Astrocyte of the spinal cord (primary cell): ENCODE data around the gene THBS1.
A peak's percentile ranks its signal among the peaks of the same experiment; 100 is the strongest.

Experiments
- DNase-seq: peaks from one replicate; pipeline ENCODE4 v3.0.0; 2011; ENCODE audit warnings: low read depth, low spot score
- H3K4me3 ChIP-seq: 2 replicates; pipeline ENCODE4 v1.5.1; 2011; ENCODE audit warnings: low read depth, mild to moderate bottlenecking, low read length, moderate library complexity
- in situ Hi-C: cut with HindIII; loops from 2 replicates; pipeline ENCODE4 v1.10.0; 2017; ENCODE audit warnings: low sequenced_read_pairs
- TF ChIP-seq, protein P1 (sequence below): IDR thresholded peaks from 2 replicates; pipeline ENCODE4 v1.5.1; 2012; ENCODE audit warnings: low read depth, mild to moderate bottlenecking, low read length, inconsistent platforms

Gene THBS1

DNA sequence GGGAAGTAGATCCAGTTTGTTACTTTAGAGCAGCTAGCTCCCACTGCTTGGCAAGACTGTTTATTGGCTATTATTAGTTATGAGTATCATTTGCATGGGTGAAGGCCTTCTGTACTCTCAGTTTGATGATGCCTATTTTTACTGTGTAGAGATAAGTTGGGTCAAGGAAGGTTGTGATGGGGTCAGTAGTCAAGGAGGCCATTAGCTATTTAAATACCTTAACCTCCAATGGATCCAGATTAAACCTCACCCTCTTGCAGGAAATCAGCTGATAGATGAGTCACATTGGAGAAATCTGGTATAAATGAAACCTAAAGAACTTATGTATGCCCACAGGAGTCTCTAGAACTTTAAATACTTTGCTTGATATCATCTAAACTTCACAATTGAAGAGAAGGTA lies 45.0 kb downstream of the THBS1 start:
- TF ChIP-seq, protein P1, sequence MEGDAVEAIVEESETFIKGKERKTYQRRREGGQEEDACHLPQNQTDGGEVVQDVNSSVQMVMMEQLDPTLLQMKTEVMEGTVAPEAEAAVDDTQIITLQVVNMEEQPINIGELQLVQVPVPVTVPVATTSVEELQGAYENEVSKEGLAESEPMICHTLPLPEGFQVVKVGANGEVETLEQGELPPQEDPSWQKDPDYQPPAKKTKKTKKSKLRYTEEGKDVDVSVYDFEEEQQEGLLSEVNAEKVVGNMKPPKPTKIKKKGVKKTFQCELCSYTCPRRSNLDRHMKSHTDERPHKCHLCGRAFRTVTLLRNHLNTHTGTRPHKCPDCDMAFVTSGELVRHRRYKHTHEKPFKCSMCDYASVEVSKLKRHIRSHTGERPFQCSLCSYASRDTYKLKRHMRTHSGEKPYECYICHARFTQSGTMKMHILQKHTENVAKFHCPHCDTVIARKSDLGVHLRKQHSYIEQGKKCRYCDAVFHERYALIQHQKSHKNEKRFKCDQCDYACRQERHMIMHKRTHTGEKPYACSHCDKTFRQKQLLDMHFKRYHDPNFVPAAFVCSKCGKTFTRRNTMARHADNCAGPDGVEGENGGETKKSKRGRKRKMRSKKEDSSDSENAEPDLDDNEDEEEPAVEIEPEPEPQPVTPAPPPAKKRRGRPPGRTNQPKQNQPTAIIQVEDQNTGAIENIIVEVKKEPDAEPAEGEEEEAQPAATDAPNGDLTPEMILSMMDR: no peak
- in situ Hi-C loops: no loop called here
- peak; percentile 42 for DNase-seq
- H3K4me3 ChIP-seq: no peak overlapping the region

DNA sequence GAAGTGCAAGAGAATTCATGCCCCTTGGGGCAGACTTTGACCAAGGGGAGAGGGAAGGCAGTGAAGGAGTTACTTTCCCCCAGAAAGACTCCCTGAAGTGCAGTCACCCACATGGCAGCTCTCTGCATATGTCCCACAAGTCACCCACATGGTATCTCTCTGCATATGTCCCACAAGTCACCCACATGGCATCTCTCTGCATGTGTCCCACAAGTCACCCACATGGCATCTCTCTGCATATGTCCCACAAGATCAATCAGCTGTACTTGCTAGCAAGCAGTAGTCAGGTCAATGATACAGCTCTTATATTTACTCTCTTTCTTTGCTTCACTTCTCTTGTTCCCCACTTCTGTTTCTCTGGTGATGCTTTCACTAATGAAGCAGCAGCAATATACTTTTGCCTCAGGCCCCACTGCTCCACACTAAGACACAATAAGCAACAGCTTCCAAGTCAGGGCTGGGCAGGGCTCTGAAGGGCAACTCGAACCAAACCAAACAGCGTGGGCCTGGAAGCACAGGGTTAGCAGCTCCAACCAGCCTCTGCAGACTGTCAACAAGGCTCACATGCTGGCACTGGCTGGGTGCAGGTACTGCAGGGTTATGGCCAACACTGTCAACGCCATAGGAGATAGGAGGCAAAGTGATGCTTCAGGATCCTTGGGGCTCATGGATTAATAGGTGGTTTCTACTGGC lies 46.7 kb downstream of the THBS1 start:
- no peak for DNase-seq
- TF ChIP-seq, protein P1: no peak
- H3K4me3 ChIP-seq: no peak overlapping the region
- in situ Hi-C loops: no loop called here

DNA sequence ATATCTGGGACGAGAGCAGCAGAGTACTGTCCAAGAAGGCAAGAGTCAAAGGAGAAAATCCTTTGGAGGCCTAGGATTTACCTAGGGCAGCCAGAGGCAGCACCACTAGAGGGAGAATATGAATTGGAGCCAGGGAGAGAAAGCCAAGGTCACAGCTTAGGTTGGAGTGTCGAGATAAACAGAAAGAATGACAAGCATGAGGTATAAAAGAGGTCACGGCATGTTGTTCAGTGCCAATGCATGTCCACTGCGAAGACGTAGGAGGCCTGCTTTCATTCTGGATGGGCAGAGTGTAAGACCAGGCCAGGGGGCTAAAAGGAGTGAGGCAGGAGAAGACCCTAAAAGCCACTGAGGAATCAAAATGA lies 47.2 kb downstream of the THBS1 start:
- in situ Hi-C loops: no loop called here
- DNase-seq: no peak
- no peak overlapping the region for H3K4me3 ChIP-seq
- TF ChIP-seq, protein P1: no peak

DNA sequence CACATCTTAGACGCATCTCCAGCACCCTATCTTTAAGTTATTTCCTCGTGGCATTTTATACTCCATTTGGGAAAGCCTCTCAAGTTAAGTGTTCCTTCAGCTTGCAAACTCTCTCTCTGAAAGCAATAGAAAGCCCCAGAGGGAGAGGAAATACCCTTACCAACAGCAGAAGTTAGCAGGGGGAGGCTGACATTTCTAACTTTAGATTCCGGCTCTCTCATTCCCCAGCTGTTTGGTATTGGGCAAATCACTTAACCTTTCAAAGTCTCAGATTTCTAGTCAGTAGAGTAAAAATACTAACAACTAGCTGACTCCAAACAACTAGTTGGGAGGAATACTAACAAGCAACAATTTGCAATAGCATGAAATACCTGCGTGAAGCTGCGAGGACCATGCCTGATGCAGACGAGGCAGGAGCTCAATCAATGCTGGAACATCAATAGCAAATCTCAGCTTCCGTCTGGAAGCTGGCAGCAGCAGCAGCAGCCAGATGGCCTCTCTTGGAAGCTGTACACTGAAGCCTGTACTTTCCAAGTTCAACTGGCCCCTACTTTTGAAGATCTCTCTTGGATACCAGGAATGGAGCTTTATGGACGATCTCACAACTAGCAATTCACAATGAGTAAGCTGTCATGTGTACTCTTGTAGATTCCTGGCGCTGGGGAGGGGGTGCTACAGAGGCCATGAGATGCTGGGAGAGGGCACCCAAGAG lies 47.8 kb downstream of the THBS1 start:
- no peak for DNase-seq
- H3K4me3 ChIP-seq: no peak overlapping the region
- TF ChIP-seq, protein P1: no peak
- in situ Hi-C loops: no loop called here

DNA sequence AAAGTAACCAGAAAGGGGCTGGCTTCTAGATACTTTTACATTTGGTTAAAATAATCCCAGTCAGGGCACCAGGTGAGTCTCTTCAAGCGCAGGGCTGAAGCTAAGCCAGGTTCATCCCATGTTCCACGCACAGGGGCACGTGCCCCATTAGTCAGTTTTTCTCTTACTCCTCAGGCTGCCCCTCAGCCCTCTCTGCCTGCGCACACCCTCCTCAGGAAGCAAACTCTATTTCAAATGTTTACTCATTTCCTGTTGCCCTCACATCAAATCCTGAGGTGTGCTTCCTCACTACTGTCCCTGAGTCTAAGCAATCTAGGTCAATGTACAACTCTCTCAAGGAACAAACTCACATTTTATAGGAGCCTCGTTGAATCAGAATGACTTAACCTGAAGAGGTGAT lies 48.5 kb downstream of the THBS1 start:
- TF ChIP-seq, protein P1: no peak
- peak; percentile 13 for DNase-seq
- in situ Hi-C loops: no loop called here

DNA sequence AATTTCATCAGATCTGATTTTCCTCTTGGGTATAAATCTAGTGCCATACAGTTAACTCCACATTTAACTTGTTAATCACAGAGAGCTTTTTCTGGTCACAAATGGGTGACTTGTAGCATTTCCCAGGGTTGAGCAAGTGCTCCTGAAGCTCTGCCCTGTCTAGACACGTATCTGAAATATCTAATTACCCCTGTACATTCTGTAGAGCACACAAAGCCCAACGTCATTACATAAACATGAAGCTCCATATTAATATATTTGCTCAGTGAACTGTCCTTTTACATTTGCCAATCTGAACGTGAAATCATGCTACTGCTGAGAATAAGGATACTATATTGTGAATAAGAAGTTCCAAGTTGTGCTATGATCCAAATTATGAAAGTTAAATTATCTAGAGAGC lies 49.0 kb downstream of the THBS1 start:
- DNase-seq: no peak
- TF ChIP-seq, protein P1: no peak
- H3K4me3 ChIP-seq: no peak overlapping the region
- in situ Hi-C loops: no loop called here

More for the DNA sequence above, 48.5 kb downstream of the THBS1 start:
- no peak overlapping the region for H3K4me3 ChIP-seq
